ENCODE results near the gene ALX3. TPM values are rescaled to one million over a fixed set of nuclear protein-coding genes. Genes with fewer than 3 reads are reported as not detected.
A peak's percentile ranks its signal among the peaks of the same experiment; 100 is the strongest.

Gene ALX3
- total RNA-seq, 4 donors from 2014 or later: not detected

DNA sequence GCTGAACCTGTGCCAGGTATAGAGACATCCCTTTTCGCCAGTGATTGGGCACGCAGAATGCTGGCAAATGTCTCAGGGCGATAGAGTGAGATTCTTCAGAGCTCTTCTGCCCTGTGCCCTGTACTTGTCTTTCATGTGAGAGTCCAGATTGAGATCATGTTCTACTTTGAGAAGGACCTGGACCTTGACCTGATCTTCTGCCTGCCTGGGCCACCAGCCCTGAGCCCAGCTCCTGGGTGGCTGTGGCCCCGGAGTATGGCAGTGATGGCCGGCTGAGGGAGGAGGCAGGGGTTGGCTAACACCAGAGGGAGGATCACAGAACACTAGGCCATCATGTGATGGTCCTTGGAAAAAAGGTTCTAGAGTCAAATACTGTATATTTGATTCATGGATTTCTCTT, 22.2 kb downstream of the ALX3 start:
- Histone ChIP-seq H3K4me3 (no peak overlapping the region), H3K9me3 (no peaks in the 10 kb centered on the region), H3K36me3 (peaks cover 0 to 100% (median 35%) of the 10 kb centered on the region in 3 donors), H3K4me1 (peaks cover 0 to 22% (median 10%) of the 10 kb centered on the region in 4 donors), H3K27ac (peak overlapping the region in 2 of 4 donors; percentile 15 to 32), H3K27me3 (no peaks in the 10 kb centered on the region)
- 89 to 97% methylated on average over 5 of the region's 5 CpGs for WGBS, 2 donors
- no peak for TF ChIP-seq CTCF (IDR thresholded peaks at IDR 0.05)
- TF ChIP-seq EP300 (IDR thresholded peaks at IDR 0.05): no peak
- no peak for TF ChIP-seq POLR2A (IDR thresholded peaks at IDR 0.05)
- DNase-seq (ENCODE audit: low spot score in 2 of 2): no peak

DNA sequence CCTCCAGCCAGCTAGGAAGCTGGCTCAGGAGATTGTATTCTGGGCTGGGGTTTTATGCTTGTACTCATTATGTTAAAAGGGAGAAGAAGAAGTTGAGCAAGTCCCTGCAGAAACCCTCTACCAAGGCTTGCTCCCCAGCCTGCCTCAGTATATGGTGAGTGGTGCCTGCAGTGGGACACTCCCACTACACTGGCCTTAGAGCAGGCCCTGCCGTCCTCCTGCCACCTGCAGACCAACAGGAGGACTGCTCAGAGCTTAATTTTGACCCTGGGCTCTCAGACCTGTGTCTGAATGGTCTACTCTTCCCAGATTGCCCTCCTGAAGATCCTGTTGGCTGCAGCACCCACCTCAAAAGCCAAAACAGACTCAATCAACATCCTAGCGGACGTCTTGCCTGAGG, 23.0 kb downstream of the ALX3 start:
- WGBS, 2 donors: 73 to 94% methylated on average over 2 to 3 of the region's 3 CpGs
- H3K36me3 ChIP-seq: peaks cover 0 to 100% (median 37%) of the 10 kb centered on the region in 3 donors

GRCh38 chr1:110043016-110043415, 27.5 kb downstream of the ALX3 start:
- Histone ChIP-seq H3K4me1 (no peaks in the 10 kb centered on the region), H3K27ac (no peak overlapping the region), H3K27me3 (no peaks in the 10 kb centered on the region), H3K4me3 (no peak overlapping the region), H3K36me3 (peaks cover 0 to 100% (median 60%) of the 10 kb centered on the region in 3 donors), H3K9me3 (no peaks in the 10 kb centered on the region)
- TF ChIP-seq CTCF (IDR thresholded peaks at IDR 0.05) (no peak), EP300 (IDR thresholded peaks at IDR 0.05) (no peak), POLR2A (IDR thresholded peaks at IDR 0.05) (no peak)
- WGBS, 2 donors: 96 to 97% methylated on average over 10 of the region's 10 CpGs
- DNase-seq (ENCODE audit: low spot score in 2 of 2): no peak

More for the DNA sequence above, 23.0 kb downstream of the ALX3 start:
- TF ChIP-seq EP300 (IDR thresholded peaks at IDR 0.05): no peak
- no peak for TF ChIP-seq CTCF (IDR thresholded peaks at IDR 0.05)
- no peak for TF ChIP-seq POLR2A (IDR thresholded peaks at IDR 0.05)
- Histone ChIP-seq H3K9me3 (no peaks in the 10 kb centered on the region), H3K4me1 (peaks cover 0 to 22% (median 10%) of the 10 kb centered on the region in 4 donors), H3K4me3 (no peak overlapping the region), H3K27me3 (no peaks in the 10 kb centered on the region), H3K27ac (no peak overlapping the region)
- no peak for DNase-seq (ENCODE audit: low spot score in 2 of 2)

DNA sequence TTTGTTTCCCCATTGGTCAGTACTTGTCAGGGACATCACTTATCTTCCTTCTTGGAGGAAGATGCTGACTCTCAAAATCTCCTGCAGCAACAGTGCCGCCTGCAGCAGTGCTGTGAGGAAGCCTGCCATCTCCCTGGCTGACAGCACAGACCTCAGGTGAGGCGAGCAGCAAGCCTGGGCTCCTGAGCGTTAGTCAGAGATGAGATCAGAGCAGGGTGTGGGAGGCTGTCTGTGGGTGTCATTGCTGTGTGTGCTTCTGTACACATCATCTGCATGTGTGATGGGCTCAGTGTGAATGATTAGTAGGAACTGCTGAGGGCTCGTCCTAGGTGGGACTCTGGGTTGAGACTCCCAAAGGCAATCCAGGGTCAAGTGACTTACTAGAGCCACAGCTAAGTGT, 29.9 kb downstream of the ALX3 start:
- H3K27me3 ChIP-seq: no peaks in the 10 kb centered on the region
- DNase-seq (ENCODE audit: low spot score in 2 of 2): no peak
- no peak overlapping the region for H3K27ac ChIP-seq
- H3K36me3 ChIP-seq: peaks cover 0 to 77% (median 44%) of the 10 kb centered on the region in 3 donors
- H3K9me3 ChIP-seq: no peaks in the 10 kb centered on the region
- TF ChIP-seq POLR2A (IDR thresholded peaks at IDR 0.05): no peak
- TF ChIP-seq CTCF (IDR thresholded peaks at IDR 0.05): no peak
- no peak for TF ChIP-seq EP300 (IDR thresholded peaks at IDR 0.05)
- 84 to 91% methylated on average over 4 of the region's 4 CpGs for WGBS, 2 donors
- H3K4me3 ChIP-seq: no peak overlapping the region
- H3K4me1 ChIP-seq: peaks cover 0 to 17% (median 5%) of the 10 kb centered on the region in 4 donors

- Histone ChIP-seq H3K27ac (no peak overlapping the region), H3K4me1 (peaks cover 0 to 21% (median 9%) of the 10 kb centered on the region in 4 donors), H3K36me3 (peaks cover 0 to 68% (median 35%) of the 10 kb centered on the region in 3 donors), H3K4me3 (no peak overlapping the region), H3K9me3 (no peaks in the 10 kb centered on the region), H3K27me3 (no peaks in the 10 kb centered on the region)
- TF ChIP-seq CTCF (IDR thresholded peaks at IDR 0.05) (no peak), POLR2A (IDR thresholded peaks at IDR 0.05) (no peak), EP300 (IDR thresholded peaks at IDR 0.05) (no peak)
- 62 to 86% methylated on average over 4 of the region's 4 CpGs for WGBS, 2 donors
- no peak for DNase-seq (ENCODE audit: low spot score in 2 of 2)
Measured at GRCh38 chr1:110039641-110040040, 30.8 kb downstream of the ALX3 start.

Data from tibial nerve (tissue), 4 donors.